ENCODE results near the gene SLC12A7.
"Not testable (repeated sequence)": the region's sequence is repeated elsewhere in the genome, so short reads cannot be mapped to it uniquely, and the experiment has no call there.

DNA sequence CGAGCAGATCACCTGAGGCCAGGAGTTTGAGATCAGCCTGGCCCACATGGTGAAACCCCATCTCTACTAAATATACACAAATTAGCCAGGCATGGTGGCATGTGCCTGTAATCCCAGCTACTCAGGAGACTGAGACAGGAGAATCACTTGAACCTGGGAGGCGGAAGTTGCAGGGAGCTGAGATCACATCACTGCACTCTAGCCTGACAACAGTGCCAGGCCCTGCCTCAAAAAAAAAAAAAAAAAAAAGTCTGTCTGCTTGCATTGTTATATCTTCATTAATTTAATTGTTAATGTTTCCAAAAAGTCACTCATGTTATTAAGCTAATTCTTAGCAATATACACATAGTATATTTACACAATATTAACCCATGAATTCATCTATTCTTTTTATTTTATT is 13.8 kb upstream of the SLC12A7 start:
- TF ChIP-seq, protein P1, sequence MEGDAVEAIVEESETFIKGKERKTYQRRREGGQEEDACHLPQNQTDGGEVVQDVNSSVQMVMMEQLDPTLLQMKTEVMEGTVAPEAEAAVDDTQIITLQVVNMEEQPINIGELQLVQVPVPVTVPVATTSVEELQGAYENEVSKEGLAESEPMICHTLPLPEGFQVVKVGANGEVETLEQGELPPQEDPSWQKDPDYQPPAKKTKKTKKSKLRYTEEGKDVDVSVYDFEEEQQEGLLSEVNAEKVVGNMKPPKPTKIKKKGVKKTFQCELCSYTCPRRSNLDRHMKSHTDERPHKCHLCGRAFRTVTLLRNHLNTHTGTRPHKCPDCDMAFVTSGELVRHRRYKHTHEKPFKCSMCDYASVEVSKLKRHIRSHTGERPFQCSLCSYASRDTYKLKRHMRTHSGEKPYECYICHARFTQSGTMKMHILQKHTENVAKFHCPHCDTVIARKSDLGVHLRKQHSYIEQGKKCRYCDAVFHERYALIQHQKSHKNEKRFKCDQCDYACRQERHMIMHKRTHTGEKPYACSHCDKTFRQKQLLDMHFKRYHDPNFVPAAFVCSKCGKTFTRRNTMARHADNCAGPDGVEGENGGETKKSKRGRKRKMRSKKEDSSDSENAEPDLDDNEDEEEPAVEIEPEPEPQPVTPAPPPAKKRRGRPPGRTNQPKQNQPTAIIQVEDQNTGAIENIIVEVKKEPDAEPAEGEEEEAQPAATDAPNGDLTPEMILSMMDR (conservative IDR thresholded peaks at IDR 0.05; ENCODE audit: low read depth, low read length) = not testable (repeated sequence)
- TF ChIP-seq EZH2 (IDR thresholded peaks at IDR 0.05; ENCODE audit: low read length, unreplicated experiment); EZH2phosphoT487 (IDR thresholded peaks at IDR 0.05; ENCODE audit: borderline replicate concordance, low read length): not testable (repeated sequence)

Measured in PC-3 (cell line).